ENCODE results near the gene SYS1.

DNA sequence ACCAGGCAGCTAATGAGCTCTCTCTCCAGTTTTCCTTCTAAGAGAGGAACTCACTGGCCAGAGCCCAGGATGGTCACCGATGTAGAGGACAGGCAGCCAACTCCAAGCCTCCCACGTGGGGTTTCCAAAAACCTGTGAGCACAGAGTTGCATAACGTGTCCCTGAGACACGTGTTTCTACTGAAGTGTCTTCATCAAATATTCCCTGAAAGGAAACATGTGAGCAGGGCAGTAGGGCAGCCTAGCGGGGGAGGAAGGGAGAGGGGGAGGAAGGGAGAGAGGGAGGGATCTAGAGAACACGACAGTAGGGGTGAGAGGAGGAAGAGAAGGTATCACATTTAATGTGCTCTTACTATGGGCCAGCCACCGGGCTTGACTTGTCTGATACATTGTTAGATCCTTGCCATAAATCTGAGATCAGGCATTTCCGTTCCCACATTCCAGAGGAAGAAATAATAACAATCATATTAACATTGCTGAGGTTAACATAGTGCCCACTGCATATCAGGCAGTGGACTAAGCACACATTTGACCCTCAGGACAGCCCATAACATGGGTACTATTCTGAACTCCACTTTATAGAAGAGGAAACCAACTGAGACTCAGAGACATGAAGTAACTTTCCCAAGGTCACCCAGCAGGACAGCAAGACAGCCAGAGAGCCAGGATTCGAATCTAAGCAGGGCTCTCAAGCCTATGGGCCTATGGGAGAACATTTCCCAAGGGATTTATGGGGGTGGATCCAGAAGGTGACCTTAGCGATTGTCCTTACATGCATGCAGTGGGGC lies 4.5 kb upstream of the SYS1 start:
- TF ChIP-seq, protein P1, sequence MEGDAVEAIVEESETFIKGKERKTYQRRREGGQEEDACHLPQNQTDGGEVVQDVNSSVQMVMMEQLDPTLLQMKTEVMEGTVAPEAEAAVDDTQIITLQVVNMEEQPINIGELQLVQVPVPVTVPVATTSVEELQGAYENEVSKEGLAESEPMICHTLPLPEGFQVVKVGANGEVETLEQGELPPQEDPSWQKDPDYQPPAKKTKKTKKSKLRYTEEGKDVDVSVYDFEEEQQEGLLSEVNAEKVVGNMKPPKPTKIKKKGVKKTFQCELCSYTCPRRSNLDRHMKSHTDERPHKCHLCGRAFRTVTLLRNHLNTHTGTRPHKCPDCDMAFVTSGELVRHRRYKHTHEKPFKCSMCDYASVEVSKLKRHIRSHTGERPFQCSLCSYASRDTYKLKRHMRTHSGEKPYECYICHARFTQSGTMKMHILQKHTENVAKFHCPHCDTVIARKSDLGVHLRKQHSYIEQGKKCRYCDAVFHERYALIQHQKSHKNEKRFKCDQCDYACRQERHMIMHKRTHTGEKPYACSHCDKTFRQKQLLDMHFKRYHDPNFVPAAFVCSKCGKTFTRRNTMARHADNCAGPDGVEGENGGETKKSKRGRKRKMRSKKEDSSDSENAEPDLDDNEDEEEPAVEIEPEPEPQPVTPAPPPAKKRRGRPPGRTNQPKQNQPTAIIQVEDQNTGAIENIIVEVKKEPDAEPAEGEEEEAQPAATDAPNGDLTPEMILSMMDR (IDR thresholded peaks at IDR 0.05): no peak
- TF ChIP-seq POLR2A (IDR thresholded peaks at IDR 0.05): no peak
